NCI-H460 (cell line): ENCODE measurements around the gene C16orf92. TPM values are rescaled to one million over a fixed set of nuclear protein-coding genes. Genes with fewer than 3 reads are reported as not detected.
"Not testable (repeated sequence)": the region's sequence is repeated elsewhere in the genome, so short reads cannot be mapped to it uniquely, and the experiment has no call there.

Experiments
- DNase-seq: peaks from one replicate; pipeline ENCODE4 v3.0.0-alpha.2; 2016; ENCODE audit warnings: low read depth; ENCODE audit errors: extremely low read depth
- total RNA-seq: library from RNA; depleted of rRNA; stranded (reverse); fragments of >200 nt; shearing (Covaris generic); gene quantifications from 2 replicates; pipeline ENCODE4 v1.2.3, GENCODE V29; 2014

Gene C16orf92
- total RNA-seq, 1 experiment from 2014 or later: not detected

DNA sequence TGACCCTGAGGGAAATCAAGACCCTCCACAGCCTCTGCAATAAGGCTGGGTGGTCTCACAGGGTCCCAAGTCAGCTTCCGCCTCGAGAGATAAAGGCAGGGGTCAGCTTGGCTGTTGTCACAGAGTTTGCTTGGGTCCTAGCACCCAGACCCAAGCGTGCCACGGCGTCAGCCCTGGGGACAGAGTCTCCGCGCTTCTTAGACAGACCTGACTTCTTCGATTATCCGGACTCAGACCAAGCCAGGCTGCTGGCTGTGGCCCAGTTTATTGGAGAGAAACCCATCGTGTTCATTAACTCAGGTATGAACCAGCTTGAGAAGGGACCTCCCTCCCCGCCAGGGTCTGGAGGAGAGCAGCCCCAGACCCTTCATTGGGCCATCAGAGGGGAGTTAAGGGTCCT lies 588 bp downstream of the C16orf92 start:
- no peak for DNase-seq

DNA sequence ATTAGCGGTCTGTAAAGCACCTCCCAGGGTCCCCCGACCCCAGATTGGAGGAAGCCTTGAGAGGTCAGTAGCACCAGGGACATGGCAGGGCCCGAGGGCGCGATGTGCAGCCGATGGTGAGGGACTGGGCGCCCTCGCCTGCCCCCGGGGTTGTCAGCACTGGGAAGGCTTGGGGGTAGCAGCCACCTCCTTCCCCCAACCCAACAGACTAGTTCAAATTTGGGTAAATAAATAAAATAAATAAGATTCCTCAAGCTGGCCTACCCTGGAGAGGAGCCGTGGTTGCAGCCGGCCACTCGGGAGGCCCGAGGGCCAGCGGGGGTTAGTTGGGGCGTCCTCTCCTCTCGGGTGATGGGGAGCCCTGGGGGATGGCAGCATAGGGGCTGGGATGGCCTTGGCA lies 1.5 kb downstream of the C16orf92 start:
- no peak for DNase-seq

DNA sequence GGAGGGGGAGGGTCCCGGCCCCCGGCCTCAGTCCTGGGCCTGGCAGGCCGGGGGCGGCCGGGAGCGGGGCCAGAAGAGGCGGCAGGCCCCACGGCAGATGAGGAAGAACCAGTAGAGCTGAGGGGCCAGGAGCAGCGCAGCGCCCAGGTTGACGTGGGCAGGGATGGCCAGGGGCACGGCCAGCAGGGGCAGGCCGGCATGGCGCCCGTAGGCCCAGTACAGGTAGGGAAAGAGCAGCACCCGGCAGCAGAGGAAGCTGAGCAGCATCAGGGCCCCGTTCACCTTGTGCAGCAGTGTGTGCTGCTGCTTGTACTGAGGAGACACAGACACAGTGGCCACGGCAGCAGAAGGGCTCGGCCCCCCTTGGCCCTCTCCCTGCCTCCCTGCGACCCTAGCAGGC lies 2.2 kb downstream of the C16orf92 start:
- DNase-seq: no peak

DNA sequence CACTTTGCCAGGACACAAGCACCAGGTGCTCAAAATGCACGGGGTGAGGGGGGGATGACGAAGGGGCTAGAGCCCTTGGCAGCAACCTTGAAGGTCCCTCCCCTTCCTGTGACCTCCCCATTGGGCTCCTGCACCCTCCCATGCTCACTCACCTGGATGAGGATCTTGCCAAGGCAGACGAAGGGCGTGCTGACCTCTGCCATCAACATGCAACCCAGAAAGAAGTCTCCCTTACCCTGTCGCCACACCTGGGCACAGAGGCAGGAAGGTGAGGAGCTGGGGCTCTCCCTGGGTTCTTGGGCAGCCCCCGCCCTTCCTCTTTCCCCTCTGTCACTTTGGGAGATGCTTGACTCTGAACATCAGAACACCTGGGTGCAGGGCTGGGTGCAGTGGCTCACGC lies 2.6 kb downstream of the C16orf92 start:
- DNase-seq: no peak

DNA sequence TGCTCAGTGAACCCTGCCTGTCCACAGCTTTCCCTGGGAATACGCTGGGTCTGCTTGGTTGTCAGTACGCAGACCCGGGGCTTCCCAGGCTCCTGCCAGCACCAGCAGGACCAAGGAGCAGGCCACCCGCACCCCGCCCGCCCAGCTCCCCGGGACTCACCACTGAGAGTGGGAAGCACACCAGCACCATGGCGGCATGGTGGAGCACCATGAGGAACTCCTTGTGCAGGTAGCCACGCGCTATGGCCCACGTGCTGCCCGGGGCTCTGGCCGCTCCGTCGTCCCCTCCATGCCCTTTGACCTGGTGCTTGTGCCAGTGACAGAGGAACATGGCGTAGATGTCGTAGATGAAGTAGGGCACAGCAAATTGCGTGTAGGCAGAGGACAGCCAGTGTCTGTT lies 3.5 kb downstream of the C16orf92 start:
- no peak for DNase-seq

DNA sequence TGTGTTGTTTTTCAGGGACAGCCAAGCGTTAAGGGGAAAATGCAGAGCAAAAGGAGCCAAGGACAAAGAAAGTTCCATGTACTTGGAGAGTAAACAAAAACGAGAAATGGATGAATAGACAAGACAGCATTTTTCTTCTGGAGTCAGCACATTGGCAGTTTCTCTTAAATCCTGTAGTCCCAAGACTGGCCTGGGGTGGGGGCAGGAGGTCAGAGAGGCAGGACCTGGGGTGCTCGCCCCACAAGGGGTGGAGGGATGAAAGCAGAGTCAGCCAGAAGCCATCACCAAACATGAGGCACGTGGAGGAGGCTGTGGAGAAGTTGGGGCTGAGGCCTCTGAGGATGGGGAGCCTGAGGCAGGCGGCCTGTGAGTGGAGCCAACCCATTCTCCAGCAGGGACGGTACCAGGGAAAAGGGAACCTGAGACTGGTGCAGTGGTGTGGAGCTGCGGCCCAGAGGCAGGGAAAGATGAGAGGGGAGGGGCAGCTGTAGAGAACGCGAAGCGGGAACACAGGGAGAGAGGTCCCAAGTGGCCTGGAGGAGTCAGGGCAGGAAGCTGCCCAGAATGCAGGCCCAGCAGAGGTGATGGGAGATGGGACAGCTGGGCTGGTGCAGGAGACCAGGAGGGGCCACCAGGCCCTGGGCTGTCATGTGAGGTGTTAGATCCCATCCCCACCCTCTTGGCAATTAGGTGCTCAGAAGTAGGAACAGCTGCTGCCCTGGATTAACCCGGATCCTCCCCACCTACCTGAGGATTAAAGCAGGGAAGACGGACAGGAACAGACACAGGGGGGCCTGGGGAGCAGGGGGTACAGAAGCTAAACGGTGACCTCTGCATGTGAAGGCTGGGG lies 4.8 kb downstream of the C16orf92 start:
- no peak for DNase-seq

DNA sequence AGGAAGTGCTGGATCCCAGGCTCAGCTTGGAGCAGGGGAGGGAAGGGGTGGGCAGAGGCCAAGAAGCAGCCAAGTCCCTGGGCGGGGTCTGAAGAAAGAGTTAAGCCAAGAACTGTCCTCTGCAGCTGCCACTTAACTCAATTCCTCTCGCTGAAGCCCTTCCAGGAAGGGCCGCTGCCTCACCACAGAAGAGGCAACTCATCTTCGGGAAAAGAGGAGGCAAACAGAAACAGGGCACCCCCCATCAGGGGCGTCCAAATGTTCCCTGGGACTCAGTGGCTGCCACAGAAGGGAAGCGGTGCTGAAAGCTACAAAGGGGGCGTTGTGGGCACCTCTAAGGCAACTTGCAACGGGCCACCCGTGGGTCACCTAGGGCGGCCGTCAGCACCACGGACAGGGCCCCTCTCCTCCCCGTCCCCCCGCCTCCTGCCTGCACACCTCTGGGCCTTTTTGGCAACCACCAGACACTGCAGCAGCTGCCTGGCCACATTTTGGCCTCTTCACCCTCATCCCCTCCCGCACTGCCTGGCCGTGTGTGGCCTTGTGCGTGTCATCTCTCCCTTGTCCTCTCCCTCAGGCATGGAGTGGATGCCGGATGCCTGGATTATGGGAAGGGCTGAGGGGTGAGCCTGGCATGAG lies 5.6 kb downstream of the C16orf92 start:
- DNase-seq: no peak

DNA sequence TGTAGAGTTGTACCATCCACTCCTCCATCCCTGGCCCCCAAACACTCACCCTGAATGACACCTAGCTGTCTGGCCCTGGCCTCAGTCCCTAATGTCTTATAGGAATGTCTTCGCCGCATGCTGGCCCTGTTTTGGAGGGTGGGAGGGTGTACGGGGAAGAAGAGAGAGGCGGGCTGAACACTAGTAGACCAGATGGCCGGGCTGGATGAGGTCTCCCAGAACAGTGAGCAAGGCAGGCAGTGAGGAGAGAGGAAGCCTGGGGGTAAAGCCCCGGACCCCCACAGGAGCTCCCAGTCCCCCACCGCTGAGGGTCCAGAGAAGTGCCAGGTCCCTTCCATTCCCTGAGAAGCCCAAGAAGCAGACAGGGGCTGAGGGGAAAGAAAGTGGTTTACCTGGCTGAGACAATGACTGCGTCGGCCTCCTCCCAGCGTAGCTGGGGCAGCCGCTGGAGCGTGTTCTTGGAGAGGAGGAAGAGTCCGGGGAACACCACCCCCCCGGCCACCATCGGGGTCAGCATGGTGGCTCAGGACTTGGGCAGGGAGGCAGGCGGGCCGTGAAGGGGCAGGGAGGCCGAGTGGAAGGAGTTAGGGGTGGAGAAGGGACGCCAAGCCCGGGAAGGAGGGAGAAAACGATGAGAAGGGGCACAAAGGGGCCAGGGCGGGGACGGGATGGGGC lies 7.2 kb downstream of the C16orf92 start:
- no peak for DNase-seq

DNA sequence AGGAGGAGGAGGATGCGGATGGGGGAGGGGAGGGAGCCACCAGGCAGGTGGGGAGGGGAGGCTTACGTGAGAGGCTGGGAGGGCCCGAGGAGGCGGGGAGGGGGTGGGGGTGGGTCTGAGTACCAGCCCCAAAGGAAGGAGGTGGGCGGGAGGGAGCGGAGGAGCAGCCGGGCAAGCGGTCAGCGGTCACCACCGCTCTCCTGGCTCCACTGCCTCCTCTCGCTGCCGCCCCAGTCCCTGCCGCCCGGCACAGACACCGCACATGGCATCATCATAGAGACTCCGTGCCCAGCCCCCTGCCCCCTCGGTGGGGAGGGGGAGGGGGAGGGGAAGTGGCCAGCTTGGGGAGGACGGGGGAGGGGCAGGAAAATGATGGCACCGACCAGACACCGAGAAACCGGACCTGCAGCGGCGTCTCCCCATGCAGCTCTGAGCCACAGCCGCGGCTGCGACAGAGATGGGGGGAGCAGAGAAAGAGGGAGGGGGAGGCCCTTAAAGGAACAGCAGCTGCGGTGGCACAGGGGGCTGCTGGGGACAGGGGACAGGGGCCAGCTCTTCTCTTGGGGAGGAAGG lies 7.9 kb downstream of the C16orf92 start, which contains the start of gene TLCD3B:
TLCD3B (minus strand) TSS at position 431 of the 573 bp plus-strand sequence. CDS start 744 bp downstream, outside the sequence.
- DNase-seq: no peak

DNA sequence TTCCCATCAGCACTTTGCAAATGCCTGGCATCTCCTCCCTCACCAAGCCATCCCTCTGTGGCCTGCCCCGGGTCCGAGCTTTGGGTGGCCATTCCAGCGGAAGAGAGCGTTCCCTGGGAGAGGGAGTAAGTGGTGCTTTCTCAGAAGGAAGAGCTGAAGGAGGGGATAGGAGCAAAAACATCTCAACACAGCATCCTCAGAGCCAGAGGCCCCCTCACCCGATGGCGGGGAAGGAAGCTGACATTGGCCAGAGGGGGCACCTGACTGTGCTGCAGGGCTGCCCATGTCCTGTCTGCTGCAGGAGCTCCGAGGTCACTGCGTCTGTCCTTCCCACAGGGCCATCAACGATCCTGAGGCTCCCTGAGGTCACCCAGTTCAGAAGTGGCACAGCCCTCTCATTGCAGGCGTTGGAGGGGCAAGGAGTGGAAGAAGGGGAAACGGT lies 8.5 kb downstream of the C16orf92 start:
- DNase-seq: no peak

DNA sequence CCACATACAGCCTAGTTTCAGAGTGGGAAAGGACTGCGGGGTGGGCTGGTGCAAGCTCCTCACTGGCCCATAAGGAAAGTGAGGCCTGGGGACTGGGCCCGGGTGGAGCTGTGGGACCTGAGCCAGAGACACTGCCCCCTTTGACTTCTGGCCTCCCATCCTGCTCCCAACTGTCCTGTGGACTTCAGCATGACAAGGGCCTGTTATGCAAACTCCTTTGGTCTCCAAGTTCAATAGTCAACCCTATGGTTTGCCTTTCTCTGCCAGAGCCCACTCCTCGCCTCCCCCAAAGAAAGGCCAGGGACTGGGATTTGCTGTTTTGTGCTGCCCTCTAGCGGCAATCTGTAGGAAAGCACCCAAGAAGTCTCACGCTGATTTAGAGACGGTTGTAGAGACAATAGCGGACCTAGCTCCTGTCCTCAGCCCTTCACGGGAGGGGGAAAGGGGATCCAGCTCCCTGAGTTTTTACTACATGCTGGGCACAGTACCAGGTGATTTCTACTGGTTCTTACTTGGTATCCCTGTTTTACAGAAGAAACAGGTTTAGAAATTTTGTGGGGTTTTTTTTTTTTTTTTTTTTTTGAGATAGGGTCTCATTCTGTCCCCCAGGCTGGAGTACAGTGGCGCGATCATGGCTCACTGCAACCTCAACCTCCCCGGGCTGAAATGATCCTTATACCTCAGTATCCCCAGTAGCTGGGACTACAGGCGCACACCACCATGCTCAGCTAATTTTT lies 9.3 kb downstream of the C16orf92 start:
- peak; percentile 65 for DNase-seq

DNA sequence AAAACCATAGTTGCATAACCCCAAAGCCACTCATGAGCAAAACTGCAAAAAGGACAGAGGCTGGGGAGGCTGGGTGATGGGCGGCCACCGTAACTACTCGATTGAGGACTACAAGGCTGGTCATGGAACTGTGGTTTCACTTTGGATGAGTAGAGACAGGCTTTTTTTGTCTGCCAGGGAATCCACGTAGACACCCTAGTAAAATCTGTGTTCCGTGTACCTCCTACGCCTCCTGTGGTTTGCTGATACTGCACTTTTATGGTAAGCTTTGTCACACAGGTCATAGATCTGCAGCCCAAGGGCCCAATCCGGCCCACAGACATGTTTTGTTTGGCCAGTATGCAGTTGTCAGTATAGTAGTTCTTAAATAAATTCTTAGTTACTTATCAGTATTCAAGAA lies 10.3 kb downstream of the C16orf92 start:
- DNase-seq: no peak

DNA sequence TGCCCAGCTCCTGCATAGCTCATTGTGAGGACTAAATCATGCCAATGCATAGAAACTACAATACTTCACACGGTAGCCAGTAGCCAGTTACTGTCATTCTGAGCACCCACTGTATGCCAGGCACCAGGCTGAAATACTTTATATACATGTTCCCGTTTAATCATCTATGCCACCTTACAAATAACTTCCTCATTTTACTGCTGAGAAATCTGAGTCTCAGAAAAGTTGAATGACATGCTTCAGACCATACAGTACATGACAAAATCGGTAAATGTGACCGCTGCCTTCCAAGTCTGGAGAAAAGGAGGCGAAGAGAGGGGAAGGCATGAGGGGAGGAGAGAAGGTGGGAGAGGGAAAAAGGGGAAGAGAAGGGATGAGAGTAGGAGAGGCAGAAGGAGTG lies 17.2 kb downstream of the C16orf92 start:
- no peak for DNase-seq

DNA sequence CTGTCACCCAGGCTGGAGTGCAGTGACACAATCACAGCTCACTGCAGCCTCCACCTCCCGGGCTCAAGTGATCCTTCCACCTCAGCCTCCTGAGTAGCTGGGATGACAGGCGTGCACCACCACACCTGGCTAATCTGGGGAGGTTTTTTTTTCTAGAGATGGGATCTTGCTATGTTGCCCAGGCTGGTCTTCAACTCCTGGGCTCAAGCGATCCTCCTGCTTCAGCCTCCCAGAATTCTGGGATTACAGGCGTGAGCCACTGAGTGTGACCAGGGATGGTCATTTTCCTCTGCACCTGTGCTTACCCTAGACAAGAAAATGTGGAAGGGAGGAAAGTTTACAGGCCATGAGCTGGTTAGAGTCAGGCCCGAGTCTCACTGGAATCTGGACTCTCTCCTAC lies 17.7 kb downstream of the C16orf92 start:
- DNase-seq: not testable (repeated sequence)

DNA sequence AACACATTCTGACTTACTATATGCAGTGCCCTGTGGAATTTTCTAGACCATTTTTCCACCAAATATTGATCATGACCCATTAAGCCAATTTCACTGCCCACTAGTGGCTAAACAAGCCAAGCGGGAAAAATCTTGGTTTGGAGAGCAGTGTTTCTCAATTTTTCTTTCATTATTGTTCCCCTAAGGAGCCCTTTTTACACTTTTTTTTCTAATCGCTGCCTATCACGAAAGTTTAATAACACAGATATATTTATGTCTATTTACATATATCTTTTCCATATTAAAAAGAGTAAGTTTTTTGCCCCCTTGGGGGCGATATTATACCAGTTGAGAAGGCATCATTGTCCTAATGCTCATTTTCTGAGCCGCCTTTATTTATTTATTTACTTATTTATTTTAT lies 18.8 kb downstream of the C16orf92 start:
- DNase-seq: no peak

DNA sequence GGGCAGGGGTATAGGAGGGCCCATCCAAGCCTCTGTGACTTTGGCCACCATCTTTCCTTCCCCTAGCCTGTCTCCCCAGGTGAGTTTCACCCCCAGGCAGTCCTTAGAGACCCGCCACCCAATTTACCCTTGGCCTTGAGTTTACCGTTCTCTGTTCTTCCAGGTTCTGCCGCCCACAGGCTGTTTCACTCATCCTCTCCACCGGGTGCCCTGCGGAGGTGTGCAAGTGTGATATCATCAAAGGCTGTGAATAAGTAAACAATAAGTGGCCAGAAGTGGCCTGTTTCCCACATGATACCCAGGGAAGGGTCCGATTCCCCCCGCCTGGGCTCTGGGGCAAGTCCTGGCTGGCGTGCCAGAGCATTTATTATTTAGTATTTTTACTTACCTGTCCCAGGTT lies 23.2 kb downstream of the C16orf92 start:
- DNase-seq: no peak

DNA sequence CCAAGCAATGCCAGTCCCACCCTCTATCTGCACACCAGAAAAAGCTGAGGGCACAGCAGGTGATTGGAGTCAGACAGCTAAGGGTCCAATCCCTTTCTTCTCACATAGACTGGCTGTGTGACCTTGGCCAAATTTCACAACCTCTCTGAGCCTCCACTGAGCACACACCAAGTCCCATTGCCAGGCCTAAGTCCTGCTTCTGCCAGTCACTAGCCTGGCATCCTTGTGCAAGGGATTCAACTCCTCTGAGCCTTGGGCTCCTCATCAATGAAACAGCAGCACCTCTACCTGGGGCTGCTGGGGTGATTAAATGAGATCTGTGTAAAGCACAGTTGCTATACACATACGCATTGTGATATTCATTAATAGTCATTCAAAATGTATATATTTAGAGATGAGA lies 23.6 kb downstream of the C16orf92 start:
- DNase-seq: no peak

DNA sequence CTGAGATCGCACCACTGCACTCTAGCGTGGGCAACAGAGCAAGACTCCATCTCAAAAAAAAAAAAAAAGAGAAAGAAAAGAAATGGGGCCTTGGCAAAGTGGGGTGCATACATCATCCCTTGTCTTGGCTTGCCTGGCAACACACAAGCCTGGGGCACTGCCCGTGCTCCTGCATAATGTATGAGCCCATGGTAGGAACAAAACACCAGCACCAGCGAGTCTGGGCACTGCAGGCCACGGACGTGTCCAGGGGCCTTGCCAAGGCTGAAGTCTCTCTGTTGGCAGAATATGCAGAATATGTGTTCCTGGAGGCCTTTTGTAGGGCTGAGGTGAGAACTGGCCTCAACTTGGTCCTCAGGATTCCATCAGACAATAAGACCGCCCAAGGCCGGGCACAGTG lies 26.9 kb downstream of the C16orf92 start:
- no peak for DNase-seq

DNA sequence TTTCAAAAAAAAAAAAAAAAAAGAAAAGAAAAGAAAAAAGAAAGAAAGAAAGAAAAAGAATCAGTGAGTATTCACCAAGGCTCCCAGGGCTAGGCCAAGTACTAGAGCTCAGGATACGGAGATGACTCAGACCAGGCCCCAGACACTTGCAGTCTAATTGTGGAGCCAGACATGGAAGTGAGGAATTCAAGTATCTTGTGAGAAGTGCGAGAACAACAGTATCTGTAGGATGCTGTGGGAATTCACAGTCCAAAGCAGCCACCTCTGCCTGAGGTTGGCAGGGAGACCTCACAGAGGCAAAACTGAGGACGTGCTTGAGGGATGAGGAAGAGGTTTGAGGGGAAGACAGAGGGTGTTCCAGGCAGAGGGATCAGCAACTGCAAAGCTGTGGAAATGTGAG lies 28.5 kb downstream of the C16orf92 start:
- no peak for DNase-seq

DNA sequence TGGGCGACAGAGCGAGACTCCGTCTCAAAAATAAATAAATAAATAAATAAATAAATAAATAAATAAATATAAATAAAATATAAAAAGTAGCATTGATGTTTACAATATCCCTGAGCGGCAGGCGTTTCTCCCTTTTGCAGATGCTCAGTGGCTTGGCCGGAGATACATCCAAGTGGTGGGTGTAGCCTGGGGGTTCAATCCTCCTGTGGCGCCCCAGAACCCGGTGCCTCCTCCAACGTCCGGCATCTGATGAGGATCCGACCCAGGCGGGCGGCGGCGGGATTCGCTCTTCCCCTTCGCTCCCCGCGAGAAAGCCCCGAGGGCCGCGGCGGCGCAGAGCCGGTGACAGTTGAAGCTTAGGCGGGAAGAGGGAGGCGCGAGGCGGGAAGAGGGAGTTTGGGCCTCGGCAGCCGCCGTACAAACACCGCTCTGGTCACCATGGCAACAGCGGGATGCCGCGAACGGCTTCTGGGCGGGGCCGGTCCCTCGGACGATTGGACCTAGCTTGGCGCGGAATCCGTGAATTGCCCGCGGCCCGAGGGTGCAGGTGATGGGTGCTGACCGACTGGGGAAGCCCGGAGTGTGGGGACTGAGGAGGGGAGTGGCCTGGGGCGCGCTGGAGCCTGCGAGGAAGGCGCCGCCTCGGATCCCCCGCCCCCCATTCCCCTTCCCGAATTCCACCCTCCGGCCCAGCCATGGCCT lies 29.8 kb downstream of the C16orf92 start:
- peak; percentile 84 for DNase-seq
